ENCODE data around the gene TGFB2. TPM values are rescaled to one million over a fixed set of nuclear protein-coding genes. Genes with fewer than 3 reads are reported as not detected.

The TGFB2 gene
- total RNA-seq, 1 experiment from 2014 or later: not detected

DNA sequence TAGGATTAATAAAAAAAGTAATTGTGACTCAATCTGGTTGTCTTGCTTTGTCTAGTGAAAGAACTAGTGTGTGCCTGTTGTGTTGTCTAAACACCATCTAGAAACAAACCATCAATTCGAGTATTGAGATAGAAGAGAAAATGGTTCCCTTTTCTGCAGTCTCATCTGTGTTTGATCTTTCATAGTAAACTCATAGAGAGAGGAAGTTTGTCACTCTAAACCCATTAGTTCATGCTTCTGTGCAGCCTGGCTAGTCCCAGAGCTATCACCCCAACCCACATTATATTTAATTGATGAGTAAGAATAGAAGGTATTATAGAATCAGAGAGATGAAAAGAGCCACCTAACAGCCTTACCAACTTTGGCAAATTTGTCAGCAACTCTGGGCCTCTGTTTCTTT, 99.5 kb downstream of the TGFB2 start:
- H3K4me1 ChIP-seq (ENCODE audit: insufficient read depth, low read length): no peaks in the 10 kb centered on the region
- no peaks in the 10 kb centered on the region for H4K20me1 ChIP-seq (ENCODE audit: control insufficient read depth, insufficient read depth, insufficient read length)
- H3K4ac ChIP-seq (ENCODE audit: low read depth, low read length): no peak overlapping the region
- H3K23ac ChIP-seq (ENCODE audit: insufficient read length, low read depth, low read length): no peak overlapping the region
- no peak overlapping the region for H4K8ac ChIP-seq (replicated peaks; ENCODE audit: insufficient read length, low read depth, low read length)
- no peaks in the 10 kb centered on the region for H3K27me3 ChIP-seq (ENCODE audit: insufficient read depth, low read length)
- no peaks in the 10 kb centered on the region for H3K79me2 ChIP-seq (ENCODE audit: insufficient read depth, low read length)
- Mint-ChIP-seq H3K4me1 (peaks cover 2 to 5% of the 10 kb centered on the region in 2 experiments; a peak in 1 of 4 replicates), H3K27me3 (ENCODE audit: low read depth) (no peaks in the 10 kb centered on the region), H3K27ac (no peak overlapping the region), H3K36me3 (ENCODE audit: insufficient read depth in 1 of 3, low read depth in 3 of 3) (peaks cover 0 to 6% (median 0%) of the 10 kb centered on the region in 3 experiments; a peak in 2 of 7 replicates), H3K4me3 (no peak overlapping the region), H3K9me3 (peaks cover 0 to 3% of the 10 kb centered on the region in 2 experiments; a peak in 3 of 5 replicates)
- no peak overlapping the region for H3K27ac ChIP-seq (ENCODE audit: insufficient read length, low read depth, low read length)
- H4K91ac ChIP-seq (ENCODE audit: insufficient read length, low read depth, low read length): no peak overlapping the region
- H3K9ac ChIP-seq (ENCODE audit: extremely low read depth, insufficient read length, low read length): no peak overlapping the region
- H3K18ac ChIP-seq (ENCODE audit: insufficient read length, low read depth, low read length): no peak overlapping the region
- H3K79me1 ChIP-seq (ENCODE audit: insufficient read depth, low read depth, low read length, poor library complexity, severe bottlenecking): no peaks in the 10 kb centered on the region
- no peak overlapping the region for H3K4me2 ChIP-seq (ENCODE audit: insufficient read depth, insufficient read length, low read length)
- no peak overlapping the region for H2BK120ac ChIP-seq (ENCODE audit: low read depth, low read length, poor library complexity, severe bottlenecking)
- no peak for DNase-seq
- H2AK5ac ChIP-seq (ENCODE audit: insufficient read length, low read length): no peak overlapping the region
- no peaks in the 10 kb centered on the region for H3K9me3 ChIP-seq (ENCODE audit: control insufficient read depth, low read depth, low read length)
- WGBS (ENCODE audit: extremely low coverage, insufficient read length, low lambda C conversion rate): no CpG with 5 or more reads among the region's 1 CpG
- TF ChIP-seq, protein P1, sequence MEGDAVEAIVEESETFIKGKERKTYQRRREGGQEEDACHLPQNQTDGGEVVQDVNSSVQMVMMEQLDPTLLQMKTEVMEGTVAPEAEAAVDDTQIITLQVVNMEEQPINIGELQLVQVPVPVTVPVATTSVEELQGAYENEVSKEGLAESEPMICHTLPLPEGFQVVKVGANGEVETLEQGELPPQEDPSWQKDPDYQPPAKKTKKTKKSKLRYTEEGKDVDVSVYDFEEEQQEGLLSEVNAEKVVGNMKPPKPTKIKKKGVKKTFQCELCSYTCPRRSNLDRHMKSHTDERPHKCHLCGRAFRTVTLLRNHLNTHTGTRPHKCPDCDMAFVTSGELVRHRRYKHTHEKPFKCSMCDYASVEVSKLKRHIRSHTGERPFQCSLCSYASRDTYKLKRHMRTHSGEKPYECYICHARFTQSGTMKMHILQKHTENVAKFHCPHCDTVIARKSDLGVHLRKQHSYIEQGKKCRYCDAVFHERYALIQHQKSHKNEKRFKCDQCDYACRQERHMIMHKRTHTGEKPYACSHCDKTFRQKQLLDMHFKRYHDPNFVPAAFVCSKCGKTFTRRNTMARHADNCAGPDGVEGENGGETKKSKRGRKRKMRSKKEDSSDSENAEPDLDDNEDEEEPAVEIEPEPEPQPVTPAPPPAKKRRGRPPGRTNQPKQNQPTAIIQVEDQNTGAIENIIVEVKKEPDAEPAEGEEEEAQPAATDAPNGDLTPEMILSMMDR (conservative IDR thresholded peaks at IDR 0.05): no peak
- no peak overlapping the region for H2BK15ac ChIP-seq (ENCODE audit: low read depth, low read length)
- no peak overlapping the region for H3T11ph ChIP-seq (ENCODE audit: low read length)
- no peak overlapping the region for H2BK5ac ChIP-seq (ENCODE audit: insufficient read length, low read length)
- H3K14ac ChIP-seq (ENCODE audit: insufficient read depth, low read length): no peak overlapping the region
- no peak overlapping the region for H2BK12ac ChIP-seq (ENCODE audit: insufficient read length, low read depth, low read length)
- no peaks in the 10 kb centered on the region for H3K23me2 ChIP-seq (ENCODE audit: insufficient read length, low read depth, low read length, poor library complexity, severe bottlenecking)
- no peak overlapping the region for H4K5ac ChIP-seq (ENCODE audit: insufficient read length, low read depth, low read length)
- no peak overlapping the region for H3K56ac ChIP-seq (ENCODE audit: insufficient read length, low read depth, low read length)
- H2BK20ac ChIP-seq (ENCODE audit: low read depth, low read length, poor library complexity, severe bottlenecking): no peak overlapping the region
- H2AFZ ChIP-seq (ENCODE audit: low read length): no peak overlapping the region
